H1 (cell line): ENCODE data around the gene ANGPTL8. TPM values are rescaled to one million over a fixed set of nuclear protein-coding genes. Genes with fewer than 3 reads are reported as not detected.

Source experiments
- CTCF ChIA-PET: fragments of 300-600 bp; sonication (Branson Sonifier 250); formaldehyde crosslinking; loops from one replicate; lab custom pipeline; 2021; ENCODE audit not compliant: partially characterized antibody; lab: Charles Lee
- POLR2A ChIA-PET: fragments of 300-600 bp; sonication (Branson Sonifier 250); formaldehyde crosslinking; loops from one replicate; lab custom pipeline; 2021; ENCODE audit warnings: inconsistent platforms; ENCODE audit not compliant: partially characterized antibody; lab: Charles Lee
- DNase-seq, 2 experiments: peaks; one replicate each; pipeline versions ENCODE4 v3.0.0 to v3.0.0-alpha.2; 2010 to 2022; ENCODE audit warnings: low spot score in 2 of 2, low read depth in 1 of 2, mixed read lengths in 1 of 2
- FAIRE-seq: peaks from 2 replicates; lab custom pipeline; 2011; peaks lifted over from hg19 to GRCh38; lab: Jason Lieb, UNC
- H2AFZ ChIP-seq: 2 replicates; pipeline ENCODE4 v1.8.1; 2012; ENCODE audit warnings: low read length, inconsistent platforms
- H2AK5ac ChIP-seq: 2 replicates; pipeline ENCODE4 v1.6.1; 2013; ENCODE audit warnings: low read depth, low read length
- H2BK120ac ChIP-seq: replicated peaks from 2 replicates; pipeline ENCODE3; 2013; ENCODE audit warnings: low read depth, low read length, inconsistent platforms
- H2BK12ac ChIP-seq: 2 replicates; pipeline ENCODE4 v1.6.1; 2013; ENCODE audit warnings: low read depth, low read length
- H2BK15ac ChIP-seq: 2 replicates; pipeline ENCODE4 v1.6.1; 2013; ENCODE audit warnings: low read length
- H2BK20ac ChIP-seq: 2 replicates; pipeline ENCODE4 v1.6.1; 2013; ENCODE audit warnings: low read length
- H2BK5ac ChIP-seq: 2 replicates; pipeline ENCODE4 v1.6.1; 2013; ENCODE audit warnings: low read depth, low read length
- H3K14ac ChIP-seq: 2 replicates; pipeline ENCODE4 v1.6.1; 2013; ENCODE audit warnings: inconsistent platforms; ENCODE audit not compliant: insufficient read length
- H3K18ac ChIP-seq: 2 replicates; pipeline ENCODE4 v1.6.1; 2013; ENCODE audit warnings: low read length; ENCODE audit errors: extremely low read depth
- H3K23ac ChIP-seq: 2 replicates; pipeline ENCODE4 v1.6.1; 2013; ENCODE audit warnings: inconsistent platforms; ENCODE audit not compliant: insufficient read length
- H3K23me2 ChIP-seq: 2 replicates; pipeline ENCODE4 v1.6.1; 2013; ENCODE audit warnings: low read depth, low read length
- H3K27ac ChIP-seq: 2 replicates; pipeline ENCODE4 v1.6.1; 2011; ENCODE audit warnings: low read depth, low read length, inconsistent platforms
- H3K27me3 ChIP-seq, 4 experiments: replicated peaks in 1 of 4; 1 replicate in 1 of 4; 2 replicates in 3 of 4; pipeline versions ENCODE4 v1.6.1 to v1.8.1; 2011 to 2013; ENCODE audit warnings: low read length in 3 of 4, mild to moderate bottlenecking in 3 of 4, inconsistent platforms in 2 of 4, mixed read lengths in 2 of 4, moderate library complexity in 1 of 4; ENCODE audit not compliant: control insufficient read depth in 3 of 4, insufficient read depth in 3 of 4; ENCODE audit errors: extremely low read depth in 1 of 4
- H3K36me3 ChIP-seq, 4 experiments: 2 replicates each; pipeline versions ENCODE4 v1.6.1 to v1.8.1; 2011 to 2013; ENCODE audit warnings: mild to moderate bottlenecking in 4 of 4, low read length in 3 of 4, moderate library complexity in 2 of 4, control low read depth in 1 of 4, inconsistent platforms in 1 of 4; ENCODE audit not compliant: insufficient read depth in 4 of 4, control insufficient read depth in 2 of 4
- H3K4ac ChIP-seq: replicated peaks from 2 replicates; pipeline ENCODE3; 2013; ENCODE audit warnings: low read length, low read depth, mixed read lengths, inconsistent platforms; ENCODE audit not compliant: insufficient read length
- H3K4me1 ChIP-seq, 4 experiments: replicated peaks in 1 of 4; 1 replicate in 1 of 4; 2 replicates in 3 of 4; pipeline versions ENCODE4 v1.6.1 to v1.8.1; 2011 to 2013; ENCODE audit warnings: low read length in 3 of 4, inconsistent platforms in 2 of 4, mixed read lengths in 1 of 4; ENCODE audit not compliant: insufficient read depth in 4 of 4, control insufficient read depth in 3 of 4
- H3K4me2 ChIP-seq, 2 experiments: 2 replicates each; pipeline versions ENCODE4 v1.6.1 to v1.8.1; 2011 to 2013; ENCODE audit warnings: low read depth in 2 of 2, low read length in 2 of 2, control low read depth in 1 of 2, inconsistent platforms in 1 of 2, mild to moderate bottlenecking in 1 of 2; ENCODE audit not compliant: insufficient read depth in 1 of 2
- H3K4me3 ChIP-seq, 4 experiments: fragments of 200-600, 300-600 bp in 1 of 4; sonication (generic), shearing (Covaris generic), sonication (Bioruptor Twin) in 1 of 4; 2 replicates each; pipeline versions ENCODE4 v1.5.1 to v1.8.1; 2011 to 2016; ENCODE audit warnings: low read length in 4 of 4, low read depth in 3 of 4, control low read depth in 2 of 4, inconsistent platforms in 2 of 4, mild to moderate bottlenecking in 2 of 4, mixed read lengths in 1 of 4, moderate library complexity in 1 of 4; ENCODE audit not compliant: insufficient read depth in 2 of 4; ENCODE audit errors: extremely low read depth in 1 of 4
- H3K56ac ChIP-seq: replicated peaks from 2 replicates; pipeline ENCODE3; 2013; ENCODE audit warnings: low read depth, mild to moderate bottlenecking, mixed read lengths, low read length, inconsistent platforms; ENCODE audit not compliant: insufficient read length
- H3K79me1 ChIP-seq: 2 replicates; pipeline ENCODE4 v1.6.1; 2013; ENCODE audit warnings: low read depth, low read length, control low read depth
- H3K79me2 ChIP-seq, 2 experiments: 2 replicates each; pipeline versions ENCODE4 v1.6.1 to v1.8.1; 2012 to 2013; ENCODE audit warnings: low read length in 2 of 2, mild to moderate bottlenecking in 2 of 2, inconsistent platforms in 1 of 2; ENCODE audit not compliant: insufficient read depth in 2 of 2, control insufficient read depth in 1 of 2
- H3K9ac ChIP-seq, 4 experiments: replicated peaks in 1 of 4; 1 replicate in 1 of 4; 2 replicates in 3 of 4; pipeline versions ENCODE4 v1.6.1 to v1.8.1; 2011 to 2013; ENCODE audit warnings: low read depth in 3 of 4, low read length in 3 of 4, control low read depth in 2 of 4, mild to moderate bottlenecking in 2 of 4, moderate library complexity in 2 of 4, inconsistent platforms in 1 of 4; ENCODE audit errors: extremely low read depth in 1 of 4
- H3K9me3 ChIP-seq, 2 experiments: 2 replicates each; pipeline versions ENCODE4 v1.6.1 to v1.8.1; 2012 to 2013; ENCODE audit warnings: mild to moderate bottlenecking in 2 of 2, moderate library complexity in 2 of 2, control low read depth in 1 of 2, inconsistent platforms in 1 of 2, low read depth in 1 of 2, low read length in 1 of 2, mixed read lengths in 1 of 2; ENCODE audit not compliant: insufficient read depth in 2 of 2
- H4K20me1 ChIP-seq, 2 experiments: replicated peaks in 1 of 2; 2 replicates each; pipeline versions ENCODE3 to v1.8.1; 2011 to 2013; ENCODE audit warnings: inconsistent platforms in 2 of 2, low read length in 2 of 2, mild to moderate bottlenecking in 1 of 2; ENCODE audit not compliant: insufficient read depth in 2 of 2, control insufficient read depth in 1 of 2
- H4K5ac ChIP-seq: 2 replicates; pipeline ENCODE4 v1.6.1; 2013; ENCODE audit warnings: low read length, low read depth, mixed read lengths, inconsistent platforms; ENCODE audit not compliant: insufficient read length
- H4K8ac ChIP-seq: 2 replicates; pipeline ENCODE4 v1.8.0; 2013; ENCODE audit warnings: mild to moderate bottlenecking, moderate library complexity, low read length, inconsistent platforms; ENCODE audit not compliant: insufficient read depth; ENCODE audit errors: extremely low read depth
- H4K91ac ChIP-seq: replicated peaks from 2 replicates; pipeline ENCODE3; 2013; ENCODE audit warnings: low read length, mixed read lengths, inconsistent platforms; ENCODE audit not compliant: insufficient read length
- CEBPB ChIP-seq: IDR thresholded peaks from 2 replicates; pipeline ENCODE4 v1.6.1; 2012; ENCODE audit warnings: low read depth, low read length
- CHD1 ChIP-seq: IDR thresholded peaks from 2 replicates; pipeline ENCODE4 v1.6.1; 2012; ENCODE audit warnings: low read depth, low read length, improper control_type of control experiment
- E2F6 ChIP-seq: IDR thresholded peaks from 2 replicates; pipeline ENCODE4 v1.6.1; 2012; ENCODE audit warnings: inconsistent platforms
- JUN ChIP-seq: IDR thresholded peaks from 2 replicates; pipeline ENCODE4 v1.6.1; 2011; ENCODE audit warnings: low read depth, mild to moderate bottlenecking, improper control_type of control experiment, low read length
- KDM1A ChIP-seq: fragments of 200-600, 300-600 bp; sonication (generic); IDR thresholded peaks from 2 replicates; pipeline ENCODE4 v1.7.1; 2016; ENCODE audit warnings: mild to moderate bottlenecking, low read length, borderline replicate concordance
- MAX ChIP-seq: IDR thresholded peaks from 2 replicates; pipeline ENCODE4 v1.6.1; 2012; ENCODE audit warnings: inconsistent platforms
- PHF8 ChIP-seq: fragments of 200-600 bp; sonication (generic); conservative IDR thresholded peaks from 2 replicates; pipeline ENCODE4 v1.7.1; 2012; ENCODE audit warnings: low read depth, mild to moderate bottlenecking, inconsistent platforms, low read length, moderate library complexity
- RNF2 ChIP-seq: fragments of 200-900, 300-1000 bp; sonication (generic); IDR thresholded peaks from 2 replicates; pipeline ENCODE4 v1.7.1; 2016; ENCODE audit warnings: borderline replicate concordance, low read depth, mild to moderate bottlenecking, antibody characterized with exemption, low read length; ENCODE audit not compliant: poor library complexity, severe bottlenecking; ENCODE audit errors: missing control alignments
- SP4 ChIP-seq: IDR thresholded peaks from 2 replicates; pipeline ENCODE4 v1.6.1; 2012; ENCODE audit warnings: low read length, inconsistent platforms
- TAF1 ChIP-seq: IDR thresholded peaks from 2 replicates; pipeline ENCODE4 v1.6.1; 2011; ENCODE audit warnings: mild to moderate bottlenecking, low read depth, low read length
- USF2 ChIP-seq: IDR thresholded peaks from 2 replicates; pipeline ENCODE4 v1.6.1; 2011; ENCODE audit warnings: low read length, improper control_type of control experiment
- WGBS, 2 experiments: shearing (Covaris generic) in 1 of 2; methylation state at CpG; one replicate each; pipeline versions ENCODE4 v1.1.6 to v1.1.7; 2013 to 2015; ENCODE audit warnings: low lambda C conversion rate in 2 of 2, mixed read lengths in 2 of 2, inconsistent platforms in 1 of 2, low coverage in 1 of 2, missing lambda C conversion rate in 1 of 2; ENCODE audit not compliant: insufficient replicate concordance in 2 of 2, insufficient coverage in 1 of 2, insufficient read length in 1 of 2; ENCODE audit errors: extremely low coverage in 1 of 2, missing lambda C conversion rate in 1 of 2; 5-methylcytosine and 5-hydroxymethylcytosine counted together
- polyA plus RNA-seq, 7 experiments: library from polyadenylated mRNA; depleted of rRNA in 3 of 7; stranded (reverse) in 5 of 7; unstranded in 2 of 7; fragments of >200 nt in 5 of 7; fragments of 200-250 nt in 2 of 7; gene quantifications; 1 replicate in 5 of 7; 2 replicates in 1 of 7; 4 replicates in 1 of 7; pipeline versions ENCODE4 v1.2.1 to v1.2.3, GENCODE V29; 2011 to 2013; ENCODE audit warnings: missing spikeins in 2 of 7, mixed read lengths in 2 of 7
- total RNA-seq: library from RNA; stranded (reverse); fragmentation: NEBNext Ultra II Directional; extraction: Animal tissue kit (Norgen Biotek cat#: 25700); gene quantifications from 2 replicates; pipeline ENCODE4 v1.2.1, GENCODE V29; 2021

ANGPTL8 gene
- total and polyA plus RNA-seq, 2 of the 8 experiments (the other 6 are each of a cell fraction or from before 2014, with no cell fraction given) = not detected

- CTCF ChIA-PET = no interaction called here
- POLR2A ChIA-PET = interaction anchor here (0.7 kb wide), 1 partner anchor 311 kb away, joined by 3 read pairs; no protein-coding TSS in a partner anchor
- no peak for FAIRE-seq
These were observed 7.5 kb downstream of the ANGPTL8 start for GRCh38 chr19:11246941-11247340.

More at GRCh38 chr19:11246941-11247340, 7.5 kb downstream of the ANGPTL8 start:
- Histone ChIP-seq H3K4ac (no peak overlapping the region), H2AK5ac (no peak overlapping the region), H3K23ac (no peak overlapping the region), H4K20me1 (peaks cover 0 to 9% of the 10 kb centered on the region in 2 experiments), H2BK20ac (no peak overlapping the region), H3K79me1 (no peaks in the 10 kb centered on the region), H2AFZ (no peak overlapping the region), H3K9ac (no peak overlapping the region), H3K18ac (no peak overlapping the region), H4K8ac (no peak overlapping the region), H2BK120ac (no peak overlapping the region), H4K5ac (no peak overlapping the region), H3K27ac (no peak overlapping the region), H3K9me3 (no peaks in the 10 kb centered on the region), H3K4me2 (no peak overlapping the region), H4K91ac (no peak overlapping the region), H3K36me3 (peaks cover 3 to 19% (median 10%) of the 10 kb centered on the region in 4 experiments; a peak in 7 of 8 replicates), H2BK15ac (no peak overlapping the region), H3K56ac (no peak overlapping the region), H2BK12ac (no peak overlapping the region), H2BK5ac (no peak overlapping the region), H3K14ac (no peak overlapping the region), H3K27me3 (no peaks in the 10 kb centered on the region), H3K4me3 (no peak overlapping the region), H3K23me2 (no peaks in the 10 kb centered on the region), H3K79me2 (no peaks in the 10 kb centered on the region), H3K4me1 (peaks cover 3 to 5% (median 4%) of the 10 kb centered on the region in 4 experiments; a peak in 4 of 7 replicates)
- DNase-seq = no peak
- WGBS, 2 experiments = 92% methylated on average over 10 of the region's 11 CpGs; no CpG with 5 or more reads in 1 of the 2 experiments
- TF ChIP-seq CEBPB (no peak), E2F6 (no peak), MAX (no peak), CHD1 (no peak), JUN (no peak), SP4 (no peak), RNF2 (no peak), PHF8 (no peak), USF2 (no peak), TAF1 (no peak), KDM1A (no peak)
